ENCODE data around the gene DPP4.

Gene DPP4

GRCh38 chr2:161947836-161948235 lies 126.2 kb downstream of the DPP4 start:
- no peak for DNase-seq

- no peak for DNase-seq
Measured at GRCh38 chr2:161947406-161947805, 126.6 kb downstream of the DPP4 start.

- DNase-seq = no peak
Measured at GRCh38 chr2:161946489-161947107, 127.4 kb downstream of the DPP4 start.

DNA sequence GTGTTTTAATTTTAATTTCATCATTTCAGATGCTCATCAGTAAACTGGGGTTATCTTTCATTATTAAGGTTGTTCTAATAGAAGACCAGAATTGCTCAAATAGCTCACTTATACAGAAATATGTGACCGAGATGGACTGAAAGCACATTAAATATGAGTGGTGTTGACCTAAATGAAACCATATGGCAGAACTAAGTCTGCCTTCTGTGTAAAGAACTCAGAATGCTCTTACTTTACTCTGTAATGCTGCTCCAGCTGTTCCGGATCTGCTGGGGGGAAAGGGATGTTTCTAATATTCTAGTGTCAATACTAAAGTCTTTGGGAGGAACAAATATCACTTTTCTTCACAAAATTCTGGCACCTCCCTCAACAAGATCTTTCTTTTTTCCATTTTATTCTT lies 131.0 kb downstream of the DPP4 start:
- no peak for DNase-seq

All from GOT3 (cell line).